Neural cell (in vitro differentiated cells): ENCODE measurements around the gene KRT80.

Experiments
- CTCF ChIP-seq: fragments of 450-650 bp; IDR thresholded peaks from 2 replicates; pipeline ENCODE4 v1.5.1; 2014; ENCODE audit warnings: antibody characterized with exemption, mild to moderate bottlenecking, moderate library complexity; ENCODE audit not compliant: poor library complexity, severe bottlenecking
- EP300 ChIP-seq: fragments of 450-650 bp; conservative IDR thresholded peaks from 2 replicates; pipeline ENCODE4 v1.6.1; 2014; ENCODE audit warnings: antibody characterized with exemption, mild to moderate bottlenecking, moderate library complexity; ENCODE audit not compliant: poor library complexity, severe bottlenecking
- EZH2 ChIP-seq: fragments of 200-600, 300-800 bp; shearing (Covaris generic), sonication (generic); IDR thresholded peaks from 2 replicates; pipeline ENCODE4 v1.6.1; 2014; ENCODE audit warnings: antibody characterized with exemption, low read length, borderline replicate concordance, mild to moderate bottlenecking; ENCODE audit not compliant: insufficient read depth, poor library complexity, severe bottlenecking
- MXI1 ChIP-seq: fragments of 450-650 bp; conservative IDR thresholded peaks from 2 replicates; pipeline ENCODE4 v1.6.1; 2014; ENCODE audit warnings: antibody characterized with exemption, mild to moderate bottlenecking; ENCODE audit not compliant: poor library complexity, severe bottlenecking
- POLR2AphosphoS5 ChIP-seq: IDR thresholded peaks from 2 replicates; pipeline ENCODE4 v1.6.1; 2012
- RAD21 ChIP-seq: fragments of 450-650 bp; conservative IDR thresholded peaks from 2 replicates; pipeline ENCODE4 v1.6.1; 2014; ENCODE audit warnings: antibody characterized with exemption, mild to moderate bottlenecking, moderate library complexity
- REST ChIP-seq: IDR thresholded peaks from 2 replicates; pipeline ENCODE4 v1.6.1; 2012; ENCODE audit warnings: borderline replicate concordance
- SMC3 ChIP-seq: fragments of 450-650 bp; conservative IDR thresholded peaks from 2 replicates; pipeline ENCODE4 v1.6.1; 2014; ENCODE audit warnings: antibody characterized with exemption, mild to moderate bottlenecking, moderate library complexity; ENCODE audit not compliant: poor library complexity
- TAF1 ChIP-seq: IDR thresholded peaks from 2 replicates; pipeline ENCODE4 v1.6.1; 2012; ENCODE audit warnings: low read depth

DNA sequence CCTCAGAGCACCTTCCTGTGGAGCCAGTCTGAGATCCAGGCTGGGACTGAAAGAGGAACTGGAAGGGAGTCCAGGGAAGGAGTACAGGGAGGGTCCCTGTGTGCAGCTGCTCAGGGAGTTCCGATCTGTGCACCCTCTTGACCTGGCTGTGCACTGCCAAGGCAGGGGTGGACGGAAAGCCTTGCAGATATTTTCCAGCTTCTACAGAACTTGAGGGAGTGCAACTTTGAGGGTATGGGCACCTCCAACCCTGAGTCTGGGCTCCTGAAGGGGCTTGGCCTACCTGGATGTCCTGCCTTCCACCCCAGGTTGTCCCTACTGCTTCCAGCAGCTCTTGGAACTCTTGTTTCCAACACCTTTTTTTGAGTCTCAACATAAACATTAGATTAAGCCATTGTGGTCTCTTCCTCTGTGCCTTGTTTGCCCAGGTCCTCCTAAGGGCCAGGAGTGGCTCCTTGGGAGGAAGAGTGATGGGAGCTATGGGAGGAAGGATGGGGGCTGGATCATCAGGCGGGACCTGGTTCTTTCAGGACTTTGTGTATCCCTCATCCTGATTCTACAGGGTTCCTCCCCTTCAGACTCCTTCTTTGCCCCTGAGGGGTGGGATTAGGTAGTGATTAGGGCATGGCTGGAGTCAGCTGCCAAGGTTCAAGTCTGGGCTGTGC lies 44.7 kb upstream of the KRT80 start:
- no peak for TF ChIP-seq CTCF
- no peak for TF ChIP-seq POLR2AphosphoS5
- no peak for TF ChIP-seq TAF1
- no peak for TF ChIP-seq EZH2
- TF ChIP-seq EP300 = no peak
- TF ChIP-seq MXI1 = no peak
- TF ChIP-seq REST = no peak
- TF ChIP-seq RAD21 = no peak
- no peak for TF ChIP-seq SMC3
